Caco-2 (cell line): ENCODE measurements around the gene SHISAL2A. TPM values are rescaled to one million over a fixed set of nuclear protein-coding genes. Genes with fewer than 3 reads are reported as not detected.

Experiments
- BruUV-seq: library from RNA; stranded (reverse); fragments of 400-500 nt; replicated peaks from 2 replicates; lab custom pipeline; 2021; lab: Mats Ljungman, UMichigan
- CTCF ChIA-PET: fragments of 300-600 bp; sonication (Branson Sonifier 250); formaldehyde crosslinking; loops from one replicate; lab custom pipeline; 2022; ENCODE audit warnings: antibody characterized with exemption; lab: Charles Lee
- POLR2A ChIA-PET: fragments of 300-600 bp; sonication (Branson Sonifier 250); formaldehyde crosslinking; loops from one replicate; lab custom pipeline; 2022; ENCODE audit warnings: antibody characterized with exemption; lab: Charles Lee
- DNase-seq, 2 experiments: peaks; one replicate each; pipeline versions ENCODE4 v3.0.0 to v3.0.0-alpha.2; 2020 to 2022
- H3K27me3 ChIP-seq: replicated peaks from 2 replicates; pipeline ENCODE4 v1.6.0; 2011; ENCODE audit warnings: low read length; ENCODE audit not compliant: control insufficient read depth, insufficient read depth
- H3K36me3 ChIP-seq: 2 replicates; pipeline ENCODE4 v1.5.1; 2011; ENCODE audit warnings: low read length; ENCODE audit not compliant: control insufficient read depth, insufficient read depth
- H3K4me1 ChIP-seq: fragments of 250-450 bp; sonication (Bioruptor Pico); 2 replicates; pipeline ENCODE4 v1.5.1; 2020; ENCODE audit warnings: mild to moderate bottlenecking
- H3K4me3 ChIP-seq: 2 replicates; pipeline ENCODE4 v1.5.1; 2011; ENCODE audit warnings: low read depth, mild to moderate bottlenecking, control low read depth, low read length
- H3K9me3 ChIP-seq: fragments of 250-450 bp; sonication (Bioruptor Pico); 2 replicates; pipeline ENCODE4 v1.5.1; 2020; ENCODE audit warnings: mild to moderate bottlenecking, moderate library complexity
- H3K27ac Mint-ChIP-seq: one replicate; pipeline ENCODE4 v1.8.0; 2022; ENCODE audit warnings: mixed read lengths; ENCODE audit not compliant: unreplicated experiment
- H3K27me3 Mint-ChIP-seq: one replicate; pipeline ENCODE4 v1.8.0; 2022; ENCODE audit warnings: mixed read lengths; ENCODE audit not compliant: insufficient read depth, unreplicated experiment
- H3K36me3 Mint-ChIP-seq: one replicate; pipeline ENCODE4 v1.8.0; 2022; ENCODE audit warnings: mild to moderate bottlenecking, mixed read lengths; ENCODE audit not compliant: insufficient read depth, unreplicated experiment
- H3K4me1 Mint-ChIP-seq: one replicate; pipeline ENCODE4 v1.8.0; 2022; ENCODE audit warnings: low read depth, mixed read lengths; ENCODE audit not compliant: unreplicated experiment
- H3K4me3 Mint-ChIP-seq: one replicate; pipeline ENCODE4 v1.8.0; 2022; ENCODE audit warnings: mild to moderate bottlenecking, moderate library complexity, mixed read lengths; ENCODE audit not compliant: unreplicated experiment
- H3K9me3 Mint-ChIP-seq: one replicate; pipeline ENCODE4 v1.8.0; 2022; ENCODE audit warnings: mixed read lengths; ENCODE audit not compliant: unreplicated experiment
- intact Hi-C: fragments of 100-400 bp; cut with micrococcal nuclease; formaldehyde crosslinking; loops from one replicate; pipeline ENCODE4 v1.10.0; 2022; ENCODE audit not compliant: unreplicated experiment
- total RNA-seq: library from RNA; stranded (reverse); gene quantifications from 2 replicates; pipeline ENCODE4 v1.2.3, GENCODE V29; 2022
- TF ChIP-seq, protein P1 (sequence below), 2 experiments: fragments of 200-600 bp in 1 of 2; IDR thresholded peaks; 1 replicate in 1 of 2; 2 replicates in 1 of 2; pipeline versions ENCODE4 v1.5.1 to v1.8.0; 2011 to 2022; ENCODE audit warnings: antibody characterized with exemption in 1 of 2, control low read depth in 1 of 2, inconsistent platforms in 1 of 2, low read depth in 1 of 2, low read length in 1 of 2, mild to moderate bottlenecking in 1 of 2, moderate library complexity in 1 of 2; ENCODE audit not compliant: insufficient read depth in 1 of 2, severe bottlenecking in 1 of 2, unreplicated experiment in 1 of 2

The SHISAL2A gene
- total RNA-seq, 1 experiment from 2014 or later: 3.7 TPM

DNA sequence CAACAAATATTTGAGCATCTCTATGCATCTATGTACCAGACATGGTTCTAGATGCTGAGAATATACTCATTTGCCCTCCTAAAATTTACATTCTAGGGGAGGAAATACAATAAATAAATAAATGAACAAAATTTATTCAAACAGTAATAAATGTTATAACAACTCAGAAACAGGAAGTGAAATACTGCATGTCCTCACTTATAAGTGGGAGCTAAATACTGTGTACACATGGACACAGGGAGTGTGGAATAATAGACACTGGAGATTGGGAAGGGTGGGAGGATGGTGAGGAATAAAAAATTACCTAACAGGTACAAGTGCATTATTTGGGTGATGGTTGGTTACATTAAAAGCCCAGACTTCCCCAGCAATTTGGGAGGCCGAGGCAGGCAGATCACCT is 60.9 kb downstream of the SHISAL2A start:
- Mint-ChIP-seq H3K9me3 (no peaks in the 10 kb centered on the region), H3K4me3 (no peak overlapping the region), H3K27me3 (no peaks in the 10 kb centered on the region), H3K36me3 (peaks cover 75% of the 10 kb centered on the region), H3K4me1 (peaks cover 8% of the 10 kb centered on the region), H3K27ac (no peak overlapping the region)
- Histone ChIP-seq H3K9me3 (no peaks in the 10 kb centered on the region), H3K36me3 (peaks cover 2% of the 10 kb centered on the region), H3K27me3 (no peaks in the 10 kb centered on the region), H3K4me3 (no peak overlapping the region), H3K4me1 (0 out of 2 replicates have a peak, but pooled peaks cover 3% of the 10 kb centered on the region)
- POLR2A ChIA-PET: no interaction called here
- CTCF ChIA-PET: no interaction called here
- no TSS peak for BruUV-seq
- no peak for DNase-seq
- intact Hi-C loops: no loop called here
- TF ChIP-seq, protein P1, sequence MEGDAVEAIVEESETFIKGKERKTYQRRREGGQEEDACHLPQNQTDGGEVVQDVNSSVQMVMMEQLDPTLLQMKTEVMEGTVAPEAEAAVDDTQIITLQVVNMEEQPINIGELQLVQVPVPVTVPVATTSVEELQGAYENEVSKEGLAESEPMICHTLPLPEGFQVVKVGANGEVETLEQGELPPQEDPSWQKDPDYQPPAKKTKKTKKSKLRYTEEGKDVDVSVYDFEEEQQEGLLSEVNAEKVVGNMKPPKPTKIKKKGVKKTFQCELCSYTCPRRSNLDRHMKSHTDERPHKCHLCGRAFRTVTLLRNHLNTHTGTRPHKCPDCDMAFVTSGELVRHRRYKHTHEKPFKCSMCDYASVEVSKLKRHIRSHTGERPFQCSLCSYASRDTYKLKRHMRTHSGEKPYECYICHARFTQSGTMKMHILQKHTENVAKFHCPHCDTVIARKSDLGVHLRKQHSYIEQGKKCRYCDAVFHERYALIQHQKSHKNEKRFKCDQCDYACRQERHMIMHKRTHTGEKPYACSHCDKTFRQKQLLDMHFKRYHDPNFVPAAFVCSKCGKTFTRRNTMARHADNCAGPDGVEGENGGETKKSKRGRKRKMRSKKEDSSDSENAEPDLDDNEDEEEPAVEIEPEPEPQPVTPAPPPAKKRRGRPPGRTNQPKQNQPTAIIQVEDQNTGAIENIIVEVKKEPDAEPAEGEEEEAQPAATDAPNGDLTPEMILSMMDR (IDR thresholded peaks at IDR 0.05; ENCODE audit: insufficient read depth in 1 of 2, low read depth in 1 of 2, low read length in 1 of 2, severe bottlenecking in 1 of 2, unreplicated experiment in 1 of 2): no peak

GRCh38 chr1:52695627-52696026 is 62.7 kb downstream of the SHISAL2A start:
- DNase-seq: no peak
- H3K4me3 ChIP-seq: no peak overlapping the region
- H3K4me1 ChIP-seq: 0 out of 2 replicates have a peak, but pooled peaks cover 9% of the 10 kb centered on the region
- peaks cover 14% of the 10 kb centered on the region for H3K4me1 Mint-ChIP-seq
- no peak overlapping the region for H3K4me3 Mint-ChIP-seq
- no peaks in the 10 kb centered on the region for H3K27me3 ChIP-seq
- no peaks in the 10 kb centered on the region for H3K9me3 ChIP-seq
- TF ChIP-seq, protein P1 (IDR thresholded peaks at IDR 0.05; ENCODE audit: insufficient read depth in 1 of 2, low read depth in 1 of 2, low read length in 1 of 2, severe bottlenecking in 1 of 2, unreplicated experiment in 1 of 2): no peak
- ChIA-PET CTCF (no interaction called here), POLR2A (no interaction called here)
- H3K27me3 Mint-ChIP-seq: no peaks in the 10 kb centered on the region
- BruUV-seq: TSS peak; percentile 20
- peaks cover 2% of the 10 kb centered on the region for H3K36me3 ChIP-seq
- H3K36me3 Mint-ChIP-seq: peaks cover 65% of the 10 kb centered on the region
- intact Hi-C loops: no loop called here
- peak overlapping the region; percentile 45 for H3K27ac Mint-ChIP-seq
- no peaks in the 10 kb centered on the region for H3K9me3 Mint-ChIP-seq

GRCh38 chr1:52697795-52698674 is 65.1 kb downstream of the SHISAL2A start, which contains the start of gene COA7:
COA7 (minus strand) TSS chr1:52698347; CDS start chr1:52698326, 21 bp downstream.
- H3K9me3 ChIP-seq: no peaks in the 10 kb centered on the region
- Mint-ChIP-seq H3K27me3 (no peaks in the 10 kb centered on the region), H3K9me3 (no peaks in the 10 kb centered on the region), H3K36me3 (peaks cover 58% of the 10 kb centered on the region), H3K27ac (peak within 1 kb of the TSS; percentile 99), H3K4me1 (peaks cover 14% of the 10 kb centered on the region), H3K4me3 (peak within 1 kb of the TSS; percentile 99)
- intact Hi-C loops: no loop called here
- CTCF ChIA-PET: interaction anchor here (0.7 kb wide), 1 partner anchor 340 kb away, joined by 3 read pairs; no protein-coding TSS in a partner anchor
- H3K4me3 ChIP-seq: peak within 1 kb of the TSS; percentile 79
- BruUV-seq: no TSS peak
- POLR2A ChIA-PET: no interaction called here
- 0 out of 2 replicates have a peak, but pooled peaks cover 9% of the 10 kb centered on the region for H3K4me1 ChIP-seq
- H3K27me3 ChIP-seq: no peaks in the 10 kb centered on the region
- no peaks in the 10 kb centered on the region; the same call in 1 of the 2 replicates for H3K36me3 ChIP-seq
- TF ChIP-seq, protein P1 (IDR thresholded peaks at IDR 0.05; ENCODE audit: insufficient read depth in 1 of 2, low read depth in 1 of 2, low read length in 1 of 2, severe bottlenecking in 1 of 2, unreplicated experiment in 1 of 2): no peak
- DNase-seq: peak; percentile 85 to 88
